Activated CD4-positive, alpha-beta T cell treated with anti-CD3 and anti-CD28 coated beads, Interleukin-2, amount 10 ng/mL, durations not matched to agents 7 days and 5 days (primary cell): ENCODE measurements around the gene WIZ. TPM values are rescaled to one million over a fixed set of nuclear protein-coding genes. Genes with fewer than 3 reads are reported as not detected.

Experiments used
- CTCF ChIA-PET: fragments of 350-600 bp; sonication (Branson Sonifier 250); formaldehyde crosslinking; loops from one replicate; lab custom pipeline; 2021; ENCODE audit warnings: antibody characterized with exemption; lab: Charles Lee
- POLR2A ChIA-PET: fragments of 350-600 bp; sonication (Branson Sonifier 250); formaldehyde crosslinking; loops from one replicate; lab custom pipeline; 2021; ENCODE audit warnings: antibody characterized with exemption; lab: Charles Lee
- DNase-seq: peaks from one replicate; pipeline ENCODE4 v3.0.0-alpha.2; 2020
- H3K27ac Mint-ChIP-seq: one replicate; pipeline ENCODE4 v1.8.0; 2021; ENCODE audit warnings: mild to moderate bottlenecking, moderate library complexity, mixed read lengths
- H3K27me3 Mint-ChIP-seq: one replicate; pipeline ENCODE4 v1.8.0; 2021; ENCODE audit warnings: mixed read lengths
- H3K36me3 Mint-ChIP-seq: one replicate; pipeline ENCODE4 v1.8.0; 2021; ENCODE audit warnings: low read depth, mixed read lengths
- H3K4me1 Mint-ChIP-seq: one replicate; pipeline ENCODE4 v1.8.0; 2021; ENCODE audit warnings: mixed read lengths
- H3K4me3 Mint-ChIP-seq: one replicate; pipeline ENCODE4 v1.8.0; 2021; ENCODE audit warnings: mild to moderate bottlenecking, moderate library complexity, mixed read lengths
- H3K9me3 Mint-ChIP-seq: one replicate; pipeline ENCODE4 v1.8.0; 2021; ENCODE audit warnings: mixed read lengths
- total RNA-seq, 2 experiments: library from RNA; stranded (reverse); gene quantifications; one replicate each; pipeline ENCODE4 v1.2.3, GENCODE V29; 2021

Gene WIZ
- total RNA-seq, 2 experiments from 2014 or later = 28.7 to 31.6 TPM

DNA sequence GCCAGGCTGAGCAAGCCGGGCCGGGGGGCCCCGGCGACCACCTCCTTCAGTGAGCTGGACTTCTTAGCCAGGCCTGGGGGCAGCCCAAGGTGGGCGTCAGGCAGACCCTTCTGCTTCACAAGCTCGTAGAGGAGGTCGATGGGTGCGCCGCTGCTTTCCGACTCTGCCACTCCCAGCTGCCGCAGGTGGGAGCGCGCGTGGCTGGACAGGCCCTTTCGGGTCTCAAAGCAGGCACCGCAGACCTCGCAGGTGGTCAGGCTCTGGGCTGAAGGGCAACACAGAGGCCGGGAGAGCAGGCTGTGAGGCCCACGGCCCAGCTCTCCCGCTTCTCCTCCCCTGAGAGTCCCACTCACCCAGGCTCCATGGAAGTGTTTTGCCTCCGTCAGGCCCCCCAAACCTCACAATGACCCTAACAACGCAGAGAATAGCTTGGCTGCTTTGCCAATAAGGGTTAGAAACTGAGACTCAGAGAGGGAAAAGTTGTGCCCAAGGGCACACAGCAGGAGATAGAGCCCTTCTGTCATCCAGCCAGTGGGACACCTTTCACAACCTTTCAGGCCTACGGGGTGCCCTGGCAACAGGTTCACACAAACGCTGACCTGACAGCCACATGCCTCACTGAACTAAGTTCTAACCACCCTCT is 19.8 kb downstream of the WIZ start:
- Mint-ChIP-seq H3K9me3 (peaks cover 2% of the 10 kb centered on the region), H3K4me1 (peaks cover 30% of the 10 kb centered on the region), H3K36me3 (peaks cover 24% of the 10 kb centered on the region), H3K27me3 (no peaks in the 10 kb centered on the region), H3K4me3 (peak overlapping the region; percentile 93), H3K27ac (no peak overlapping the region)
- no peak for DNase-seq
- POLR2A ChIA-PET = no interaction called here
- CTCF ChIA-PET = interaction anchor here (1.5 to 2.6 kb wide), 4 partner anchors 10 to 126 kb away, joined by 4 to 15 read pairs (median 10); partner anchors contain the start of gene AKAP8L

DNA sequence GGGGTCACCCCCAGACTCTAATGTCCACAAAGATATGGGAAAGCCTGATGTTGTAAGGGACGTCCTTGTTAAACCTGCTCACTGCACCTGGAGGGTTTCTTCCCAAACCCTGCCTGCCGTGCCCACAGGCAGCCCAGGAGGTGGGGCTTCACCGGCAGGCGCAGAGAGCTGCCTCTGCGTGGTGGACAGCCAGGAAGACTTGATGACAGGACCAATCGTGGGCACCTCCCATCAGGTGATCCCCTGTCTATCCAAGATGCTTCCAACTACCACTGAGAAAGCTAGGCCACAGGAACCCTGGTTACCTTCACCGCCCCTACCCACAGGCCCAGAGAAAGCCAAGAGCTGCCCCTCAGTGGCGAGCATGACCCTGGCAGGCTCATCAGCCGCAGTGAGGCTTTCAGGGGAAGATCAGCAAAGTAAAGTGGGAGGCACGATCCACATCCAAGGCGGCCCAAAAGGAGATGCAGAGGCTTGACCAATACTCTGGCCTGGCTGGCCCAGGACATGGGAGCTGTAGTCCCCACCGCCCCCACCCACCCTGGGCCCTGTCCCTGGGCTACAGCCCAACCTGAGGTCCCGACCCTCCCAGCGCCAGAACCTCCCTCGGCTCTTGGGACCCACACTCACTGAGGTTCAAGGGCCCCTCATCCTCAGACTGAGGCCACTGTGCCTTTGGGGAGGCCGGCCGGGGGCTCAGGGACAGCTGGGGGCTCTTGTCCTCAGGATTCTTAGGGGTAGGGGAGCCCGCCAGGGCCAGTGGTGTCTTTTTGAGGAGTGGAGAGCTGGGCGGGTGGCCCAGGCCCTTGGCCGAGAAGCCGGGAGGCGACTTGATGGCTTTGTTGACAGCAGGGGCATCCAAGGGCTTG is 20.6 kb downstream of the WIZ start:
- Mint-ChIP-seq H3K27me3 (no peaks in the 10 kb centered on the region), H3K27ac (no peak overlapping the region), H3K4me3 (no peak overlapping the region), H3K4me1 (peaks cover 30% of the 10 kb centered on the region), H3K9me3 (peaks cover 2% of the 10 kb centered on the region), H3K36me3 (peaks cover 26% of the 10 kb centered on the region)
- DNase-seq = no peak
- POLR2A ChIA-PET = no interaction called here
- CTCF ChIA-PET = interaction anchor here (1.1 to 2.6 kb wide), 4 partner anchors 10 to 34 kb away, joined by 3 to 14 read pairs (median 4); partner anchors contain the start of gene AKAP8L

- CTCF ChIA-PET = interaction anchor here (2.6 kb wide), 1 partner anchor 9 kb away, joined by 14 read pairs; the partner anchor contains the start of gene AKAP8L
- Mint-ChIP-seq H3K27me3 (no peaks in the 10 kb centered on the region), H3K4me3 (no peak overlapping the region), H3K4me1 (peaks cover 23% of the 10 kb centered on the region), H3K27ac (no peak overlapping the region), H3K9me3 (peaks cover 2% of the 10 kb centered on the region), H3K36me3 (peaks cover 38% of the 10 kb centered on the region)
- POLR2A ChIA-PET = no interaction called here
- DNase-seq = no peak
Measured at GRCh38 chr19:15427991-15428471, 21.7 kb downstream of the WIZ start.

- Mint-ChIP-seq H3K4me3 (no peak overlapping the region), H3K27ac (no peak overlapping the region), H3K9me3 (peaks cover 2% of the 10 kb centered on the region), H3K4me1 (peaks cover 20% of the 10 kb centered on the region), H3K27me3 (no peaks in the 10 kb centered on the region), H3K36me3 (peaks cover 45% of the 10 kb centered on the region)
- POLR2A ChIA-PET = no interaction called here
- DNase-seq = no peak
- CTCF ChIA-PET = interaction anchor here (2.6 kb wide), 1 partner anchor 8 kb away, joined by 14 read pairs; the partner anchor contains the start of gene AKAP8L
Measured at GRCh38 chr19:15427350-15427700, 22.4 kb downstream of the WIZ start.

DNA sequence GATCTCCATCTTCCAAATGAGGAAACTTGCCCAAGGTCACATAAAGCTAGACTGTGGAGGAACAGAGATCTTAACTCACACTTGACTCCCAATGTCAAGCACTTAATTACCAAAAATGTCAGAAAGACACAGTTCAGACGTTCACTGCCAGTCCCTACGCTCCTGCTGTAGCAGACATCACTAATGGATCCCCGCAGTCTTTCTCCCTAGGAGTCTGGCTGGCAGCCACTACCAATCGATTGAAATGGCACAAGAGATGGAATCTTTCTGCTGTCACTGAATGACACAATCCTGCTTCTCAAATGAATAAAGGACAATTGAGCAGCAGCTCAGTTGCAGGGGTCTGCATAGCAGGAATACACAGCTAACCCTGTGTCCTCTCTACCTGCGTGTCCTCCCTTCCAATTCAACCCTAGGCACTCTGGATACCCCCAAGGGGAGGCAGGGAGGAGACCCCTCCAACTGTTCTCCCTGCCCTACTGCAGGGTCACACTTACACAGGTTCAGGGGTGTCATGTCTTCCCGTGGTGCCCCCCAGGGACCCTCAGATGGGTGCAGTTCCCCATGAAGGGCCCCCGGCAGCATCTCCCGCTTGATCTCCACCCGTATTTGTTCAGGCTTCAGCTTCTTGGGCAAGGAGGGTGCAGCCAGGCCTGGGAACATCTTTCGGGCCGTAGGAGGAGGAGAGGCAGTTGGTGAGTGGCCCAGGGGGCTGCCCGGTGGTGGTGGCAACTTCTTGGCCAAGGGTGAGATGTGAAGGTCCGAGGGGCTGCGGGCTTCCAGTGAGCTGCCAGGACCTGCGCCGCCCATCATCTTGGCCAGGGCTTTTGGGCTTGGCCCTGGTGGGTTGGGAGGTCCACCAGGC is 23.0 kb downstream of the WIZ start:
- Mint-ChIP-seq H3K27me3 (no peaks in the 10 kb centered on the region), H3K9me3 (peaks cover 2% of the 10 kb centered on the region), H3K36me3 (peaks cover 49% of the 10 kb centered on the region), H3K4me1 (peaks cover 16% of the 10 kb centered on the region), H3K4me3 (no peak overlapping the region), H3K27ac (no peak overlapping the region)
- DNase-seq = no peak
- ChIA-PET POLR2A (no interaction called here), CTCF (no interaction called here)

DNA sequence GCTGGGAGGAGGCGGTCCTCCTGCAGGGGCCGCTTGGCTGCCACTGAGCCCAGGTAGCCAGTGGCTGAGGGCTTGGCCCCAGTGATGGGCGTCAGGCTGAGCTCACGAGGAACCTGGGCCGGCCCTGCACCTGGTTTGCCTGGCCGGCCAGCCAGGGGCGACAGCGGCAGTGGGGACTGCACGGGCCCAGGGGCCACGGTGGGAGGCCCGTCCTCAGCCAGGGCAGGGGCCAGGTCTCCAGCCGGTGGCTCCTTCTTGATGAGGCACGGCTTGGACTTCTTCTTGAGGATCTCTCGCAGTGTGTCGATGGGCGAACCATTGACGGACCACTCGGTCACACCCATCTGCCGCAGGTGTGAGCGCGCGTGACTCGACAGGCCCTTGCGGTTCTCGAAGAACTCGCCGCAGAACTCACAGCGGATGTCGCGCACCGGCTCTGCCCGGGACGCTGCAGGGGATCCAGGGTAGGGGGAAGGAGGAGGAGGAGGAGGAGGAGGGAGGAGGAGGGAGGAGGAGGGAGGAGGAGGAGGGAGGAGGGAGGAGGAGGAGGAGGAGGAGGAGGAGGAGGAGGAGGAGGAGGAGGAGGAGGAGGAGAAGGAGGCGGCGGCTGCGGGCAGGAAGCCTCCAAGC is 24.3 kb downstream of the WIZ start:
- ChIA-PET CTCF (interaction anchor here (1.3 kb wide), 1 partner anchor 130 kb away, joined by 4 read pairs; no protein-coding TSS in a partner anchor), POLR2A (no interaction called here)
- no peak for DNase-seq
- Mint-ChIP-seq H3K9me3 (peaks cover 2% of the 10 kb centered on the region), H3K4me1 (peaks cover 4% of the 10 kb centered on the region), H3K4me3 (no peak overlapping the region), H3K27me3 (no peaks in the 10 kb centered on the region), H3K36me3 (peaks cover 47% of the 10 kb centered on the region), H3K27ac (no peak overlapping the region)

DNA sequence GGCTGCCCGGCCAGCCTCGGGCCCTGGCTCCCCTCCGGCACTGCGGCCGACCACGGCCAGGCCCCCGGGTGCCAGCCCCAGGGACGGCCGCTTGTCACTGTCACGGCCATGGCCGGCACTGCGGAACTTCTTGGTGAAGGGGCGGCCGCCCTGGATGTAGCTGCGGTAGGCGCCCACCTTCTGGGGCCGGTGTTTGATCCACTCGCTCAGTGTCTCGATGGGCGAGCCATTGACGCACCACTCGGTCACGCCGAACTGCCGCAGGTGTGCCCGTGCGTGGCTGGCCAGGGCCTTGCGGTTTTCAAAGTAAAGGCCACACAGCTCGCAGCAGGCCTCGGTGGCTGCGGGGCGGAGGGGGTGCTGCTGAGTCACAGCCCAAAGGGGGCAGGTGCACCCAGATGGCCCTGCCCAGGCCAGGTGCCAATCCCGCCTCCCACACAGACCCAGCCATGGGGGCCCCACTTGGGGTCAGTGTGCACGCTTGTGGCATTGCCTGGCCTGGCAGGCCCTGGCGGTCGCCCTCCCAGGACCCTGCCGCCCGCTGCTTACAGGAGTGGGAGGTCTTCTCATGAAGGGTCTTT is 25.0 kb downstream of the WIZ start:
- H3K36me3 Mint-ChIP-seq = peaks cover 47% of the 10 kb centered on the region
- POLR2A ChIA-PET = no interaction called here

DNA sequence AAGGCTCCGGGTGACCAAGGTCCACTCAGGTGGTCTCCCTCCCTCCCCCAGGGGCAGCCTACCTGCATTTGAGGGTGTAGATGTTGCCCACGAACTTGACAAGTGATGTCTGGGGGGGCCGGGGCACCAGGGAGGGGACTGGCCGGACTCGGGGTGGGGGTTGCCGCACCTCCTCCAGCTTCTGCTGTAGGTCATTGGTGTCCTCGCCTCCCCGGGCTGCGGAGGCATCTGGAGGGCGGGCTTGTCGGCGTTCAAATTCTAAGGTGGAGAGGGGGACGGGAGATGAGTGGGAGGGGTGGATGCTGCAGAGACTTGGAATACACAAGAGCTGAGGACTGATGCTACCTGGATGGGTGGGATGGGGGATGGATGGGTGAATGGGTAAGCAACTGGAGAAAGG is 25.6 kb downstream of the WIZ start:
- no peak for DNase-seq
- ChIA-PET POLR2A (no interaction called here), CTCF (interaction anchor here (1.0 kb wide), 1 partner anchor 132 kb away, joined by 3 read pairs; no protein-coding TSS in a partner anchor)
- Mint-ChIP-seq H3K27me3 (no peaks in the 10 kb centered on the region), H3K27ac (no peak overlapping the region), H3K36me3 (peaks cover 47% of the 10 kb centered on the region), H3K4me1 (peaks cover 12% of the 10 kb centered on the region), H3K9me3 (peaks cover 2% of the 10 kb centered on the region), H3K4me3 (no peak overlapping the region)

More for the DNA sequence above, 25.0 kb downstream of the WIZ start:
- Mint-ChIP-seq H3K4me3 (no peak overlapping the region), H3K27ac (no peak overlapping the region), H3K27me3 (no peaks in the 10 kb centered on the region), H3K4me1 (peaks cover 6% of the 10 kb centered on the region), H3K9me3 (peaks cover 2% of the 10 kb centered on the region)
- CTCF ChIA-PET = interaction anchor here (1.3 kb wide), 1 partner anchor 131 kb away, joined by 4 read pairs; no protein-coding TSS in a partner anchor
- DNase-seq = no peak

- Mint-ChIP-seq H3K27ac (no peak overlapping the region), H3K4me3 (no peak overlapping the region), H3K4me1 (peaks cover 13% of the 10 kb centered on the region), H3K36me3 (peaks cover 49% of the 10 kb centered on the region), H3K27me3 (no peaks in the 10 kb centered on the region), H3K9me3 (peaks cover 2% of the 10 kb centered on the region)
- ChIA-PET POLR2A (no interaction called here), CTCF (interaction anchor here (1.0 kb wide), 1 partner anchor 133 kb away, joined by 3 read pairs; no protein-coding TSS in a partner anchor)
- no peak for DNase-seq
Measured at GRCh38 chr19:15423130-15423529, 26.6 kb downstream of the WIZ start.

GRCh38 chr19:15422296-15423075 is 27.3 kb downstream of the WIZ start:
- POLR2A ChIA-PET = no interaction called here
- Mint-ChIP-seq H3K9me3 (peaks cover 2% of the 10 kb centered on the region), H3K27me3 (no peaks in the 10 kb centered on the region), H3K27ac (no peak overlapping the region), H3K4me3 (no peak overlapping the region), H3K4me1 (peaks cover 19% of the 10 kb centered on the region), H3K36me3 (peaks cover 48% of the 10 kb centered on the region)
- no peak for DNase-seq
- CTCF ChIA-PET = interaction anchor here (1.2 to 4.5 kb wide), 2 partner anchors 15 to 131 kb away, joined by 3 to 108 read pairs; no protein-coding TSS in a partner anchor

GRCh38 chr19:15421721-15422260 is 28.0 kb downstream of the WIZ start:
- Mint-ChIP-seq H3K36me3 (peaks cover 44% of the 10 kb centered on the region), H3K9me3 (peaks cover 2% of the 10 kb centered on the region), H3K27me3 (no peaks in the 10 kb centered on the region), H3K4me3 (no peak overlapping the region), H3K27ac (no peak overlapping the region), H3K4me1 (peaks cover 26% of the 10 kb centered on the region)
- ChIA-PET POLR2A (no interaction called here), CTCF (interaction anchor here (1.2 to 4.5 kb wide), 2 partner anchors 14 to 132 kb away, joined by 3 to 108 read pairs; no protein-coding TSS in a partner anchor)
- DNase-seq = no peak
